IMR-90 (cell line): ENCODE measurements around the gene DSG1. TPM values are rescaled to one million over a fixed set of nuclear protein-coding genes. Genes with fewer than 3 reads are reported as not detected.

Experiments
- microRNA-seq, 2 experiments: library from miRNA; stranded (forward) in 1 of 2; unstranded in 1 of 2; fragments of 10-50 nt in 1 of 2; fragments of <30 nt in 1 of 2; gene quantifications in 1 of 2; microRNA quantifications in 1 of 2; one replicate each; pipeline versions ENCODE3 to v1.1.0; 2013 to 2020; ENCODE audit not compliant: insufficient read depth in 1 of 2, insufficient read length in 1 of 2, unreplicated experiment in 1 of 2
- polyA plus RNA-seq, 3 experiments: library from polyadenylated mRNA; depleted of rRNA; stranded (reverse); fragments of >200 nt; gene quantifications; 2 replicates each; pipeline ENCODE4 v1.2.3, GENCODE V29; 2012; ENCODE audit warnings: low replicate concordance in 1 of 3
- small RNA-seq, 5 experiments: library from RNA; depleted of rRNA; stranded (forward); fragments of <200 nt; gene quantifications; one replicate each; pipeline ENCODE3, GENCODE V24; 2012
- total RNA-seq: library from RNA; depleted of rRNA; stranded (reverse); fragments of >200 nt; gene quantifications from 2 replicates; pipeline ENCODE4 v1.2.3, GENCODE V29; 2012; rRNA removed

Gene DSG1
- total and polyA plus RNA-seq, 2 of the 4 experiments (the other 2 are of a cell fraction), result not detected

Small RNAs within 50 kb of the gene (microRNA-seq; reads per million reads assigned to microRNA genes)
- not detected for gene RF00019 (ENCODE audit: insufficient read depth, insufficient read length)
- gene RNU6-167P (ENCODE audit: insufficient read depth, insufficient read length), result not detected

Small RNAs within 50 kb of the gene (small RNA-seq; reads per million reads assigned to genes)
- gene RF00019 (0 reads per million in 5 experiments), gene RNU6-167P (0 reads per million in 5 experiments)

Other genes starting within 250 kb of the DSG1 start
- gene DSC2, start 215.7 kb upstream of the DSG1 start, total RNA-seq, result not detected in 2 replicates
- gene DSC2, start 215.7 kb upstream of the DSG1 start, polyA plus RNA-seq (2012; rRNA removed), result not detected in 2 replicates
- not detected in 2 replicates for gene DSC1, start 155.3 kb upstream of the DSG1 start, total RNA-seq
- not detected in 2 replicates for gene DSC1, start 155.3 kb upstream of the DSG1 start, polyA plus RNA-seq (2012; rRNA removed)
- not detected in 2 replicates for gene DSG4, start 58.6 kb downstream of the DSG1 start, total RNA-seq
- gene DSG4, start 58.6 kb downstream of the DSG1 start, polyA plus RNA-seq (2012; rRNA removed), result not detected in 2 replicates
- gene DSG3, start 129.6 kb downstream of the DSG1 start, total RNA-seq, result not detected in 2 replicates
- not detected in 2 replicates for gene DSG3, start 129.6 kb downstream of the DSG1 start, polyA plus RNA-seq (2012; rRNA removed)
- 1.7 and 2.3 TPM in 2 replicates for gene DSG2, start 180.0 kb downstream of the DSG1 start, total RNA-seq
- 1.4 and 1.8 TPM in 2 replicates for gene DSG2, start 180.0 kb downstream of the DSG1 start, polyA plus RNA-seq (2012; rRNA removed)